ENCODE data around the gene KDM2B.

Gene KDM2B

GRCh38 chr12:121529184-121529583, 51.6 kb downstream of the KDM2B start:
- no peak overlapping the region for H3K4me3 ChIP-seq (ENCODE audit: low read length)
- no peaks in the 10 kb centered on the region for H3K9me2 ChIP-seq (replicated peaks; ENCODE audit: insufficient read depth, low read length)
- no peak overlapping the region for H3K9ac ChIP-seq (ENCODE audit: low read length)
- H3K79me2 ChIP-seq (ENCODE audit: low read length), result peaks cover 6% of the 10 kb centered on the region; the same call in 1 of the 2 replicates
- DNase-seq, result no peak
- no peaks in the 10 kb centered on the region for H3K9me3 ChIP-seq (replicated peaks; ENCODE audit: insufficient read depth, low read length)
- TF ChIP-seq EZH2phosphoT487 (IDR thresholded peaks at IDR 0.05; ENCODE audit: low read length) (no peak), EZH2 (optimal IDR thresholded peaks at IDR 0.05; ENCODE audit: low read depth, low read length) (no peak), CTCF (IDR thresholded peaks at IDR 0.05; ENCODE audit: low read length) (no peak)
- H4K20me1 ChIP-seq (ENCODE audit: insufficient read depth, low read length), result no peaks in the 10 kb centered on the region
- no peaks in the 10 kb centered on the region for H3K4me1 ChIP-seq (ENCODE audit: low read length)
- H3K27ac ChIP-seq (ENCODE audit: low read length), result no peak overlapping the region
- no peak overlapping the region for H3K4me2 ChIP-seq (ENCODE audit: low read depth, low read length)
- H3K36me3 ChIP-seq (replicated peaks; ENCODE audit: insufficient read depth, low read length), result no peaks in the 10 kb centered on the region
- H3F3A ChIP-seq (ENCODE audit: insufficient read depth, low read length), result no peaks in the 10 kb centered on the region
- no peak overlapping the region for H2AFZ ChIP-seq (ENCODE audit: low read length)
- H3K27me3 ChIP-seq (replicated peaks; ENCODE audit: insufficient read depth, low read length), result no peaks in the 10 kb centered on the region

GRCh38 chr12:121525411-121525810, 55.4 kb downstream of the KDM2B start:
- H3K36me3 ChIP-seq (replicated peaks; ENCODE audit: insufficient read depth, low read length), result no peaks in the 10 kb centered on the region
- TF ChIP-seq CTCF (IDR thresholded peaks at IDR 0.05; ENCODE audit: low read length) (no peak), EZH2phosphoT487 (IDR thresholded peaks at IDR 0.05; ENCODE audit: low read length) (no peak), EZH2 (optimal IDR thresholded peaks at IDR 0.05; ENCODE audit: low read depth, low read length) (no peak)
- H3K9ac ChIP-seq (ENCODE audit: low read length), result no peak overlapping the region
- peaks cover 3% of the 10 kb centered on the region; the same call in 1 of the 2 replicates for H3K79me2 ChIP-seq (ENCODE audit: low read length)
- H3K9me2 ChIP-seq (replicated peaks; ENCODE audit: insufficient read depth, low read length), result no peaks in the 10 kb centered on the region
- no peaks in the 10 kb centered on the region for H3F3A ChIP-seq (ENCODE audit: insufficient read depth, low read length)
- H3K27me3 ChIP-seq (replicated peaks; ENCODE audit: insufficient read depth, low read length), result no peaks in the 10 kb centered on the region
- no peaks in the 10 kb centered on the region for H4K20me1 ChIP-seq (ENCODE audit: insufficient read depth, low read length)
- H3K9me3 ChIP-seq (replicated peaks; ENCODE audit: insufficient read depth, low read length), result no peaks in the 10 kb centered on the region
- no peak overlapping the region for H3K27ac ChIP-seq (ENCODE audit: low read length)
- no peak overlapping the region for H3K4me3 ChIP-seq (ENCODE audit: low read length)
- no peak overlapping the region for H3K4me2 ChIP-seq (ENCODE audit: low read depth, low read length)
- DNase-seq, result no peak
- no peak overlapping the region for H2AFZ ChIP-seq (ENCODE audit: low read length)
- H3K4me1 ChIP-seq (ENCODE audit: low read length), result no peaks in the 10 kb centered on the region

- Histone ChIP-seq H3K9me2 (replicated peaks; ENCODE audit: insufficient read depth, low read length) (no peaks in the 10 kb centered on the region), H3K4me3 (ENCODE audit: low read length) (no peak overlapping the region), H3K27ac (ENCODE audit: low read length) (no peak overlapping the region), H3K79me2 (ENCODE audit: low read length) (peaks cover 3% of the 10 kb centered on the region; the same call in 1 of the 2 replicates), H3K4me2 (ENCODE audit: low read depth, low read length) (no peak overlapping the region), H3K4me1 (ENCODE audit: low read length) (no peaks in the 10 kb centered on the region), H3K27me3 (replicated peaks; ENCODE audit: insufficient read depth, low read length) (no peaks in the 10 kb centered on the region), H3F3A (ENCODE audit: insufficient read depth, low read length) (no peaks in the 10 kb centered on the region), H3K36me3 (replicated peaks; ENCODE audit: insufficient read depth, low read length) (no peaks in the 10 kb centered on the region), H4K20me1 (ENCODE audit: insufficient read depth, low read length) (no peaks in the 10 kb centered on the region), H3K9ac (ENCODE audit: low read length) (no peak overlapping the region), H3K9me3 (replicated peaks; ENCODE audit: insufficient read depth, low read length) (no peaks in the 10 kb centered on the region), H2AFZ (ENCODE audit: low read length) (no peak overlapping the region)
- TF ChIP-seq EZH2 (optimal IDR thresholded peaks at IDR 0.05; ENCODE audit: low read depth, low read length) (no peak), CTCF (IDR thresholded peaks at IDR 0.05; ENCODE audit: low read length) (no peak)
- DNase-seq, result no peak
Observed at GRCh38 chr12:121524196-121524916, 56.5 kb downstream of the KDM2B start.

All from MM.1S (cell line).